K562 (cell line): ENCODE results near the gene MAGIX.

Experiments
- BDP1 ChIP-seq: IDR thresholded peaks from 3 replicates; pipeline ENCODE4 v1.6.1; 2011; ENCODE audit not compliant: insufficient read length, insufficient read depth
- CEBPG ChIP-seq, 3 experiments: fragments of 200-800 bp in 1 of 3; sonication (Bioruptor generic) in 1 of 3; sonication (generic) in 1 of 3; formaldehyde crosslinking in 1 of 3; IDR thresholded peaks in 2 of 3; conservative IDR thresholded peaks in 1 of 3; 2 replicates each; pipeline versions ENCODE4 v1.6.1 to v1.8.0; 2016 to 2022; ENCODE audit warnings: missing compliant biosample characterization in 2 of 3, missing genetic modification characterization in 2 of 3, mild to moderate bottlenecking in 1 of 3, missing genetic modification reagents in 1 of 3
- CTCF ChIP-seq, 3 experiments: IDR thresholded peaks in 2 of 3; conservative IDR thresholded peaks in 1 of 3; 2 replicates each; pipeline ENCODE4 v1.5.1; 2011 to 2012; ENCODE audit warnings: low read length in 3 of 3, mild to moderate bottlenecking in 3 of 3, control low read depth in 2 of 3, improper control_type of control experiment in 1 of 3, inconsistent platforms in 1 of 3, low read depth in 1 of 3, mixed read lengths in 1 of 3, moderate library complexity in 1 of 3; ENCODE audit not compliant: insufficient read depth in 2 of 3
- E2F4 ChIP-seq: sonication (generic); formaldehyde crosslinking; IDR thresholded peaks from 2 replicates; pipeline ENCODE4 v1.8.0; 2022; ENCODE audit warnings: mild to moderate bottlenecking, low read depth, missing genetic modification reagents
- HDAC2 ChIP-seq: fragments of 450-650 bp; IDR thresholded peaks from 2 replicates; pipeline ENCODE4 v1.6.1; 2016; ENCODE audit warnings: mild to moderate bottlenecking
- IRF9 ChIP-seq: fragments of 450-650 bp; IDR thresholded peaks from 2 replicates; pipeline ENCODE4 v1.6.1; 2016; ENCODE audit warnings: missing biosample characterization, missing genetic modification characterization
- JUNB ChIP-seq: fragments of 450-650 bp; formaldehyde crosslinking; conservative IDR thresholded peaks from 2 replicates; pipeline ENCODE4 v1.4.0; 2020; ENCODE audit warnings: mild to moderate bottlenecking
- PYGO2 ChIP-seq: fragments of 450-650 bp; IDR thresholded peaks from 2 replicates; pipeline ENCODE4 v1.6.1; 2016; ENCODE audit warnings: mild to moderate bottlenecking, missing genetic modification characterization, moderate library complexity, missing compliant biosample characterization
- RBBP5 ChIP-seq: fragments of 200-600 bp; sonication (generic); IDR thresholded peaks from 2 replicates; pipeline ENCODE4 v1.6.1; 2012; ENCODE audit warnings: borderline replicate concordance, mild to moderate bottlenecking, low read length, control low read depth, inconsistent platforms; ENCODE audit not compliant: insufficient read depth, poor library complexity, severe bottlenecking
- RFX5 ChIP-seq: IDR thresholded peaks from 2 replicates; pipeline ENCODE4 v1.6.1; 2011; ENCODE audit warnings: low read depth, mild to moderate bottlenecking, improper control_type of control experiment, low read length
- TARDBP ChIP-seq: fragments of 450-650 bp; IDR thresholded peaks from 2 replicates; pipeline ENCODE4 v1.6.1; 2016
- TCF7L2 ChIP-seq: fragments of 150-350 bp; IDR thresholded peaks from 2 replicates; pipeline ENCODE4 v1.6.1; 2016; ENCODE audit warnings: low read depth, mild to moderate bottlenecking, low read length, moderate library complexity
- ZBTB40 ChIP-seq, 2 experiments: fragments of 450-650 bp in 1 of 2; sonication (generic) in 1 of 2; formaldehyde crosslinking in 1 of 2; IDR thresholded peaks; 2 replicates each; pipeline versions ENCODE4 v1.7.1 to v1.9.0; 2016 to 2022; ENCODE audit warnings: inconsistent platforms in 1 of 2, mild to moderate bottlenecking in 1 of 2, missing genetic modification reagents in 1 of 2

- TF ChIP-seq PYGO2 (tag) (no peak), BDP1 (no peak), CTCF (IDR thresholded peaks at IDR 0.05 in 2 of 3, conservative IDR thresholded peaks at IDR 0.05 in 1 of 3; ENCODE audit: insufficient read depth in 2 of 3, low read depth in 1 of 3, low read length in 3 of 3) (no peak), CEBPG (CRISPR knock-in tag; IDR thresholded peaks at IDR 0.05) (no peak), CEBPG (tag; conservative IDR thresholded peaks at IDR 0.05 in 1 of 2, IDR thresholded peaks at IDR 0.05 in 1 of 2) (no peak), IRF9 (tag) (no peak), E2F4 (no peak), RFX5 (no peak), JUNB (CRISPR knock-in tag) (no peak), HDAC2 (no peak), RBBP5 (no peak), TCF7L2 (no peak), ZBTB40 (IDR thresholded peaks at IDR 0.05) (no peak), ZBTB40 (CRISPR knock-in tag; IDR thresholded peaks at IDR 0.05) (no peak), TARDBP (no peak)
These were observed 51.9 kb downstream of the MAGIX start for GRCh38 chrX:49214416-49214815.
